ENCODE measurements around the gene ITGB3. TPM values are rescaled to one million over a fixed set of nuclear protein-coding genes. Genes with fewer than 3 reads are reported as not detected.

The ITGB3 gene
- total RNA-seq, 1 experiment from 2014 or later = 0.68 TPM

GRCh38 chr17:47210105-47210504 is 43.5 kb upstream of the ITGB3 start:
- H3K4me3 Mint-ChIP-seq (ENCODE audit: low read depth, unreplicated experiment) = no peak overlapping the region
- DNase-seq = no peak
- BruUV-seq (replicated peaks) = no TSS peak
- no peaks in the 10 kb centered on the region for H3K36me3 Mint-ChIP-seq (ENCODE audit: insufficient read depth, unreplicated experiment)
- TF ChIP-seq CTCF (IDR thresholded peaks at IDR 0.05; ENCODE audit: unreplicated experiment) = no peak
- intact Hi-C loops (cut with micrococcal nuclease; ENCODE audit: unreplicated experiment) = no loop called here
- peaks cover 26% of the 10 kb centered on the region for H3K27me3 Mint-ChIP-seq (ENCODE audit: unreplicated experiment)
- peaks cover 12% of the 10 kb centered on the region for H3K4me1 Mint-ChIP-seq (ENCODE audit: low read depth, unreplicated experiment)
- no peaks in the 10 kb centered on the region for H3K9me3 Mint-ChIP-seq (ENCODE audit: low read depth, unreplicated experiment)
- CTCF ChIA-PET = interaction anchor here (0.7 to 0.8 kb wide), 2 partner anchors 14 to 73 kb away, joined by 3 to 4 read pairs; no protein-coding TSS in a partner anchor
- no peak overlapping the region for H3K27ac Mint-ChIP-seq (ENCODE audit: unreplicated experiment)

- DNase-seq = no peak
- Mint-ChIP-seq H3K36me3 (ENCODE audit: insufficient read depth, unreplicated experiment) (no peaks in the 10 kb centered on the region), H3K27ac (ENCODE audit: unreplicated experiment) (no peak overlapping the region), H3K9me3 (ENCODE audit: low read depth, unreplicated experiment) (no peaks in the 10 kb centered on the region), H3K4me3 (ENCODE audit: low read depth, unreplicated experiment) (no peak overlapping the region), H3K27me3 (ENCODE audit: unreplicated experiment) (peaks cover 26% of the 10 kb centered on the region), H3K4me1 (ENCODE audit: low read depth, unreplicated experiment) (peaks cover 5% of the 10 kb centered on the region)
- BruUV-seq (replicated peaks) = no TSS peak
- CTCF ChIA-PET = interaction anchor here (0.5 kb wide), 1 partner anchor 353 kb away, joined by 5 read pairs; no protein-coding TSS in a partner anchor
- no peak for TF ChIP-seq CTCF (IDR thresholded peaks at IDR 0.05; ENCODE audit: unreplicated experiment)
- intact Hi-C loops (cut with micrococcal nuclease; ENCODE audit: unreplicated experiment) = no loop called here
Observed at GRCh38 chr17:47210779-47211178, 42.8 kb upstream of the ITGB3 start.

- Mint-ChIP-seq H3K4me3 (ENCODE audit: low read depth, unreplicated experiment) (no peak overlapping the region), H3K36me3 (ENCODE audit: insufficient read depth, unreplicated experiment) (no peaks in the 10 kb centered on the region), H3K9me3 (ENCODE audit: low read depth, unreplicated experiment) (no peaks in the 10 kb centered on the region), H3K4me1 (ENCODE audit: low read depth, unreplicated experiment) (no peaks in the 10 kb centered on the region), H3K27me3 (ENCODE audit: unreplicated experiment) (peaks cover 26% of the 10 kb centered on the region), H3K27ac (ENCODE audit: unreplicated experiment) (no peak overlapping the region)
- TF ChIP-seq CTCF (IDR thresholded peaks at IDR 0.05; ENCODE audit: unreplicated experiment) = no peak
- CTCF ChIA-PET = no interaction called here
- DNase-seq = no peak
- no TSS peak for BruUV-seq (replicated peaks)
- intact Hi-C loops (cut with micrococcal nuclease; ENCODE audit: unreplicated experiment) = no loop called here
Observed at GRCh38 chr17:47212458-47212857, 41.2 kb upstream of the ITGB3 start.

DNA sequence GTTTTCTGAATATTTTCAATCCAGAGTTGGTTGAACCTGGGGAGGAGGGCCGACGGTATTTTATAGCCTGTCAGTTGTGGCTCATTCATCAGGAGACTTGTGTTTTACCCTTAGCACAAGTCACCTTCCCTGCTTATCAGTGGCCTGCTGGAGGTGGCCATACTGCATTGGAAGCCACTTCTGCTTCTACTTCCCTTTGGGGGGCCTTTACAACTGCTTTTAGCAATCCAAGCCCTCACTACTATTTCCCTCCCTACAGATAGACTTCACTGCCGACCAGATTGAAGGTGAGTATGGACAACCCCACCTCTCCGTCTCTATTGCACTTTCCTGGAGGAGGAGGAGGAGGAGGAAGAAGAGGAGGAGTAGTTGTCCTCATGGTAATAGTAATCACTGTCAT is 40.1 kb upstream of the ITGB3 start:
- Mint-ChIP-seq H3K27ac (ENCODE audit: unreplicated experiment) (no peak overlapping the region), H3K4me3 (ENCODE audit: low read depth, unreplicated experiment) (no peak overlapping the region), H3K9me3 (ENCODE audit: low read depth, unreplicated experiment) (no peaks in the 10 kb centered on the region), H3K4me1 (ENCODE audit: low read depth, unreplicated experiment) (no peaks in the 10 kb centered on the region), H3K27me3 (ENCODE audit: unreplicated experiment) (peaks cover 26% of the 10 kb centered on the region), H3K36me3 (ENCODE audit: insufficient read depth, unreplicated experiment) (no peaks in the 10 kb centered on the region)
- DNase-seq = no peak
- no TSS peak for BruUV-seq (replicated peaks)
- no peak for TF ChIP-seq CTCF (IDR thresholded peaks at IDR 0.05; ENCODE audit: unreplicated experiment)
- intact Hi-C loops (cut with micrococcal nuclease; ENCODE audit: unreplicated experiment) = no loop called here
- CTCF ChIA-PET = no interaction called here
